HG03175 (cell line): ENCODE data around the gene GBA3.

Source experiments
- ATAC-seq: cut with Tn5 transposase; IDR thresholded peaks from one replicate; pipeline ENCODE4 v1.9.1; 2021; ENCODE audit warnings: mild to moderate bottlenecking, moderate library complexity; ENCODE audit not compliant: unreplicated experiment

Gene GBA3

GRCh38 chr4:22692736-22693135, at the start of gene GBA3:
TSS of gene GBA3 (plus strand) at chr4:22692937.
- ATAC-seq, result no peak

GRCh38 chr4:22643952-22644351, 48.8 kb upstream of the GBA3 start:
- ATAC-seq, result no peak

DNA sequence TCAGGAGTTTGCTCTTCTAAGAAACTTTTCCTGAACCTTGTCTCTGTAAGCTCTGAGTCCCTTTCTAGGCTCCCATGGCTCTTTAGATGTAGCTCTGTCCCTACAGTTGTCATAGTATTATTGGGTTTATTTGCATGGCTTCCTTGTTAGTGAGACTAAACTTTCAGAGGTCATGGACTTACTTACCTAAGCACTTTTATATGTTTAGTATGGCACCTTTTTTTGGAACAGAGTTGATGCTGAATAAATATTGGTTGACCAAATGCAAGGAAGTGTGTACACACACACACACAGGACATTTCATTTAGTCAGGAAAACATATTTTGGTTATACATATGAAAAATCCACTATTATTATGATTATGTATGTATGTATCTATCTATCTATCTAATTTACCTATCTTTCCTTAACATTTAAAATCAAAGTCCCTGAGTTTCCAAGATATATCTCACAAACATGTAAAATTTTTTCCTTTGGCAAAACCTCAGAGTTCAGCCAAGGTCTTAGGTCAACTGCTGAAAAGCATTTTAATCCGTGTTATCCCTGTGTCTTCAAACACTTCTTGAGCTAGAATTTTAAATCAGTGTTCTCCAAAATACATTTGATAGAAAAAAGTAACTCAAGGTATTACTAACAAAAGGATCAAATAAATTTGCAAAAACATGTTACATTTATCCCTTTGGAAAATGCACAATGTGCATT, 47.1 kb upstream of the GBA3 start:
- ATAC-seq, result no peak

DNA sequence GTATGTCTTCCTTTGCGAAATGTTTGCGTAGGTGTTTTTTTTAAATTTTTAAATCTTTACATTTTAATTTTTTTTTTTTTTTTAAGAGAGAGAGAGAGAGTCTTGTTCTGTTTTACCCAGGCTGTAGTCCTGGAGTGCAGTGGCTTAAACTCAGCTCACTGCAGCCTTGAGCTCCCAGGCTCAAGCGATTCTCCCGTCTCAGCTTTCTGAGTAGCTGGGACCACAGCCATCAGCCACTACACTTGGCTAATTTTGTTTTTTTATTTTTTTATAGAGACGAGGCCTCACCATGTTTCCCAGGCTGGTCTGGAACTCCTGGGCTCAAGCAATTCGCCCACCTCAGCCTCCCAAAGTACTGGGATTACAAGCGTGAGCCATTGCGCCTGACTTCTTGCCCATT, 43.7 kb upstream of the GBA3 start:
- no peak for ATAC-seq

GRCh38 chr4:22650771-22651170, 42.0 kb upstream of the GBA3 start:
- no peak for ATAC-seq

GRCh38 chr4:22653752-22654151, 39.0 kb upstream of the GBA3 start:
- no peak for ATAC-seq

DNA sequence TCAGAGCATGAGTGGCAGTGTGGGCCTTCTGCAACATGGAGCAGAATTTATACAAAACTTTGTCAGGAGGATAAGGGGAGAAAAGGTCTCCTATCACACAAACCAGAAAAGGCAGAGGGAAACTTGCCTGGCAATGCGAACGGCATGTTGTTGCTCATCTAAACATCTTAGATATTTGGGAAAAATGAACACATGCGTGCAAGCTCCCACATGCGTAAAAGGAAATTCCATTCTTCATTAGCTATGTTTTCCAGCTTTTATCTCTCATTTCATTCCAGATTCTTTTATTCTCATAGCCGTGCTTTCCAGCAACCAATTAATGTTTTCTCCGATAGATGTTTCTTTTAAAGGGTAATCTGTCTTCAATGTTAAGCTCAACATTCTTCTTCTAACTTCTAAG, 31.3 kb upstream of the GBA3 start:
- no peak for ATAC-seq

GRCh38 chr4:22667332-22667940, 25.3 kb upstream of the GBA3 start:
- no peak for ATAC-seq

DNA sequence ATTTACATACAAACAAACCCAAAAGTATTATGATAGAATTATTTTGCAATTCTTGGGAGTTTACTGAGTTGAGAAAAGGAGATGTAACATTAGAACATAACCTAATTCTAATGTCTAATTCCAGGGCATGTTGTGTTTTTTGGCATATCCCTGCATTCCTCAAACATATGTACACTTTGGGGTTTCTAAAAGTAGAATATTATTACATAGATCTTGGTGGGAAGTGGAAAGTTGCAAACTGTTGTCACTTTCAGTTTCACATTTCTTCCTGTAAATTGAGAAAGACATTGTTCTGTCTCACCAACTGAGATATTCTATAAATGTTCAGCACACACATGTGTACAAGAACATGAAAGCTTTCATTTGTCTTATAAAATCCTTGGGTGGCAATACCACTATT, 24.4 kb upstream of the GBA3 start:
- no peak for ATAC-seq

DNA sequence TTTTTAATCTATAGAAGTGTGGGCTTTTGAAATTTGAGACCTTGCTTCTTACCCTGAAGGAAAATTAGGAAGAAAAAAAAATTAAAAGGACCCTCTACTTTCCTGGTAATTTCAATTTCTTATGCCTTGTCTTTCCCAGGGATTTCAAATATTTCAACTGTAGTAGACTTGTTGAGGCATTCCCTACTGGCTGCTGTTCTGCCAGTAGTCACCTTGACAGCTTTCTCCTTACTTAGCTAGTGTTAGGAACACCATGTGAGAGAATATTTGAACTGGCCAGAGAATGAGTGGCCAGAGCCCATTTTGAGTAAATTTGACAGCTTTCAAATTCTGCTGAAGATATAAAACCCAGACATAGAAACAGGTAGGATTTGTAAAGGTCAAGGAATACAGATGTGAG, 24.0 kb upstream of the GBA3 start:
- ATAC-seq, result no peak

- ATAC-seq, result no peak
Measured at GRCh38 chr4:22670956-22671355, 21.8 kb upstream of the GBA3 start.

DNA sequence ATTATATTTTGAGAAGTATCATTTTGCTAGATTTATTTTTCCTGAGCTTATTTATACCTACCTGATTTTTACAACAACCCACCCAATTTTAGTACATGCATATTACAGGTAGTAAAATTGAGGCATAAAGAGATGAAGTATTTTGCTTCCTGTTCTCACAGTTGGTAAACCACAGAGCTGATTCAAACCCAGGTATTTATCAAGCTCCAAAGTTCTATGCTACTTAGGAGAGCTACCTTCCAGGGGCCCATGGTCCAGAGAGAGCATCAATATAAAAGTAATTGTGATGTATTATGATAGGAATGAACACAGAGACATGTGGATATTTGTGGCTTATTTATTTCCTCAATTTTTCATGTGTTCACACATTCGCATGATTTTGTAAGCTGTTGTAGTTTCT, 20.2 kb upstream of the GBA3 start:
- no peak for ATAC-seq

DNA sequence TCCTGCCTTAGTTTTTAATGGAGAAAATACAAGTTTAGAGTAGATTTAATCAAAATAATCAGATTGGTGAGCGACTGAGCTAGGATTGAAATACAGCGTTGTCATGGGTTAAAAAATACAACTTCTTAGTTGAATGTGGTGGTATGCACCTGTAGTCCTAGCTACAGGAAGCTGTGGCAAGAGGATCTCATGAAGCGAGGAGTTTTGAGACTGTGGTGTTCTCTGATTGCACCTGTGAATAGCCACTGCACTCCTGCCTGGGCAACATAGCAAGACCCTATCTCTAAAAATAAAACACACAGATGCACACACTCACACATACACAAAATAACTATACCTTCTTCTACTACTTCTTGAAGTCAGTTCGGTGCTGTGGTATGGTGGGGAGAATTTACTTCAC, 19.8 kb upstream of the GBA3 start:
- no peak for ATAC-seq

DNA sequence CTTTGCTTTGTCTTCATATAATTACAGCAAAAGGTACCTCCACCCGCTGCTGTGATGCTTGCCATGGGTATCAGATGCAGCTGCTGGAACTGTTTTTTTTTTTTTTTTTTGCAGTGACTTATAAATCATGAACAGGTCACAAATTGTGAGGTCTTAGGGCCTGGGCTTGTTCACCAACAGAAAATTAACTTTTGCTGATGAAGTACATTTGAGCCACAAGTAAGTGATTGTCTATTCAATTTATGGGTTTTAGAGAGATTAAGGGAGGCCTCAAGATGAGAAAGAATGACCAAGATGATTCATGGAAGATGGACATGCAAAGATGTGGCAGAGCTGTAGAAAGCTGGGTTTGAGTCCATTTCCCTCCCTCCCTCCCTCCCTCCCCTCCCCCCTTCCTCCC, 18.0 kb upstream of the GBA3 start:
- ATAC-seq, result no peak

DNA sequence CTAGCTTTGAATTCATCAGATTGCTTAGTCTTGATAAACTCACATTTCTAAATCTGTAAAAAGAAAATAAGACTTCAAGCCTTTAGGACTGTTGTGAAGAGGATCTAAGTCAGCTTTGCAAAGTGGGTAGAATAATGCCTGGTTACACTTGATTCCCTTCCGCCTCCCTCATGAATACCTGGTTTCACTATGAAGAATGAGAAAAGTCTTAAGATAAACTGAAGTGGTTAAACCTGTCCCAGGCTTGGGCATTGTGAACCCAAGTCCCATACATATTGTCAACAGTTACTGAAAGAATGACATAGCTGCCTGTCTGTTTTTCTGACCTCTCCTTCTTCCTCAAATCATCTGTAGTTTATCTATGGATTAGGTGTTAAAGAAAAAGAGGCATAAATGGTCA, 16.7 kb upstream of the GBA3 start:
- no peak for ATAC-seq

- no peak for ATAC-seq
Measured at GRCh38 chr4:22677780-22678179, 15.0 kb upstream of the GBA3 start.

- no peak for ATAC-seq
Measured at GRCh38 chr4:22678940-22679854, 13.5 kb upstream of the GBA3 start.

DNA sequence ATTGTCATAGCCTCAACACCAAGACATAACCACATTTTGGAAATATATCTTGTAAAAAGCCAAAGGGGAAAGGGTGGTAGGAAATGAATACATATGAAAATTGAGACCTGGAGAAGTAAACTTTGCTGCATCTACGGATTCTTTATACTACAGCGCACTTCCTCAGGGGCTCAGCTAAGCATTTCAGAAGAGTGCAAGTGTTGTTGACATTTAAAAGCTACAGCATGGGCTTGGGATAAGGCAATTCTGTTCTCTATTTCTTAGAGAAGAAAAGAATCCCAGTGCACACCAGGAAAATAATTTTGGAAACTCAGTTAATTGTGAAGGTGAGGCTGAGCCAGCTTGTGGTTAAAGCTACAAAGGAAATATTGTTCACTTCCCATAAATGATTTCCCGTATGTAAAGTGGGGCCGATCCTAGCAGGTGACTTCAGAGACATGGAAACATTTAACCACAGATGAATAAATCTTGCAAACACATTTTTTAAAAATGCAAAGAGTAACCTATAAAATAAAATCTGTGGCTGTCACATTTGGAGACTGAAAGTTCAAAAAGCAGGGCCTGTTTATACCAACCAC, 12.6 kb upstream of the GBA3 start:
- no peak for ATAC-seq

GRCh38 chr4:22683726-22684125, 9.0 kb upstream of the GBA3 start:
- no peak for ATAC-seq

GRCh38 chr4:22686141-22686540, 6.6 kb upstream of the GBA3 start:
- ATAC-seq, result no peak

- no peak for ATAC-seq
Measured at GRCh38 chr4:22688236-22688635, 4.5 kb upstream of the GBA3 start.

- ATAC-seq, result no peak
Measured at GRCh38 chr4:22689428-22689827, 3.3 kb upstream of the GBA3 start.
